Glomerular visceral epithelial cell (primary cell): ENCODE results near the gene TPST2.
A peak's percentile ranks its signal among the peaks of the same experiment; 100 is the strongest.

ENCODE experiments used
- DNase-seq: peaks from one replicate; pipeline ENCODE4 v3.0.0-alpha.2; 2016; ENCODE audit errors: extremely low spot score

TPST2 gene

DNA sequence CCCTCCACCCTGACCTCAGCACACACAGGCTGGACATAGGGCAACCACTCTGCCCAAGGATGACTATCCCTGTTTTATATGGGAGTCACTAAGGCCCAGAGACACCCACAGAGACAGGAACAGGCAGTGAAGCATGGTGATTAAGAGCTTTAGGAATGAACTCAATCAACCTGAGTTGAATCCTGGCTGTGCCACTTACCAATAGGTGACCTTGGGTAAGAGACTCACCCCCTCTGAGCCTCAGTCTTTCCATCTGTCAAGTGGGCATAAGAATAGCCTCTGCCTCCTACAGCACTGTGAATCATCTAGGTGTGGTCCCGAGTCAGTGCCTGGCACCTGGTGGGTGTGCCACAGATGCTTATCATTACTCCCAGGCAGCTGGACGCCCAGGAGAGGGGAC lies 21.1 kb upstream of the TPST2 start:
- DNase-seq = peak; percentile 60

DNA sequence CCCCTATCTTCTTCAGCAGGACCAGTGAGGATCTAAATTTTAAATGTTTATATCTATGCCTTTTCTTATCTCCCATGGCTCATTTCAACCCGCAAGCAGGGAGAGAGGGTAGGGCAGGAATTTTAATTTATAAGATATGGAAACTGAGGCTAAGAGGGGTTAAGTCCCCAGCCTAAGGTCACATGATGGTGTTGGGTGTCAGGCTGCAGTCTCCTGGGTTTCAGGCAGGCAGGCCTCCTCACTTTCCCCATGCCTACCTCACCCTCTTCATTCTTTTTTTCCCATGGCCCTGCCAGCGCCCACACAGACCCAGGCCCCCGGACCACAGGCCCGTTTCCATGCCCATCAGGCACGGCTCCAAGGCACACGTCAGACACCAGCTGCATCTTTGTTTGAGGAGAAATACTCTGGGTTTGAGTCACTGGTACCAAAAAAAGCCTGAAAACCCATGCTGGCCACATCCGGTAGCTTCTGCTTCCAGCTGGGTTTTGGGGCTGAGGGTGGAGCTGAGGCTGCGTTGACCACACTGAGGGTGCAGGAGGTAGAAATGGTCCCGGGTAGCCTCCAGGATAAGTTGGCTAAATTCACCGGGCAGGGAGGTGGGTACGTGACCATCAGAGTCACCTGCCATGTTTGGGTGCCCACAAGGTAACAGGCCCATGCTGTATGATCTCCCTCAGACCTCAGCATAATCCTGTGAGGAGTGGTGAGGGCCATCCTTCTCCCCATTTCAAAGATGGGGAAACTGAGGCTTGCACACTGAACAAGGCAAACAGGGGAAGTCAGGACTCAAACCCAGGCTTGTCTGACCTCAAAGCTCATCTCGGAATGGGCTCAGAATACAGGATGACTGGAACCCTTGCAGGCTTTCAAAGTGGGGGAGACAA lies 20.4 kb upstream of the TPST2 start:
- DNase-seq = peak; percentile 96

DNA sequence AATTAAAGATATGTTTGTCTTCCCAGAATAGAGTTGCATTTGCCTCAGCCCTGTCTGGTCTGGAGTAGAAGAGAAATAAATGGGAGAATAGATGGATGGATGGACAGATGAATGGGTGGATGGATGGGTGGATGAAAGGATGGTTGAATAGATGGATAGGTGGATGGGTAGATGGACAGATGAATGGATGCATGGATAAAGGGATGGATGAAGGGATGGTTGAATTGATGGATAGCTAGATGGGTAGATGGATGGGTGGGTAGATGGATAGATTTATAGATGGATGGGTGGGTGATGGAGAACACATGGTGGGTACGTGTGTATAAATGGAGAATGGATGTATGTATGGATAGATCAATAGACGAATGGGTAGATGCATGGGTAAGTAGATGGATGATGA lies 19.4 kb upstream of the TPST2 start:
- DNase-seq = no peak

- no peak for DNase-seq
These were observed 18.2 kb upstream of the TPST2 start for GRCh38 chr22:26608129-26608528.

DNA sequence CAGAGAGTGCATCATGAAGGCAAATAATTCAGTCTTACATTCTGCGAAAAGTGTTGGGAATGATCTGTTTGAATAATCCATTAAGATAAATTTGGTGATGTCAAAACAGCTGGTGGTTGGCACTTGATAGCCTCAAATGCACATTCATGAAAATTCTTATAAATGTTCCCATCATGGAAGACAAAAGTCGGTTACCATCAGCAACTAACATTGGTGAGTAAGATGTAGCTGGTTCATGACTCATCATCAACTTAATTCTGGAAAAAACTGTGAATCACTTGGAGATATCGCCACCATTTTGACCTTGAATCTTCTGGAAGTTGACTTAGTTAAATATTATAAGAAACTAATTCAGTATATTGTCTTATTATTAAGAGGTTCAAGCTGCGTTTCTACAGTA lies 16.7 kb upstream of the TPST2 start:
- DNase-seq = peak; percentile 45

GRCh38 chr22:26604368-26604767 lies 14.4 kb upstream of the TPST2 start:
- DNase-seq = no peak

GRCh38 chr22:26602127-26602526 lies 12.2 kb upstream of the TPST2 start:
- DNase-seq = no peak

- DNase-seq = no peak
These were observed 11.8 kb upstream of the TPST2 start for GRCh38 chr22:26601726-26602125.

- DNase-seq = no peak
These were observed 9.6 kb upstream of the TPST2 start for GRCh38 chr22:26599505-26599904.

DNA sequence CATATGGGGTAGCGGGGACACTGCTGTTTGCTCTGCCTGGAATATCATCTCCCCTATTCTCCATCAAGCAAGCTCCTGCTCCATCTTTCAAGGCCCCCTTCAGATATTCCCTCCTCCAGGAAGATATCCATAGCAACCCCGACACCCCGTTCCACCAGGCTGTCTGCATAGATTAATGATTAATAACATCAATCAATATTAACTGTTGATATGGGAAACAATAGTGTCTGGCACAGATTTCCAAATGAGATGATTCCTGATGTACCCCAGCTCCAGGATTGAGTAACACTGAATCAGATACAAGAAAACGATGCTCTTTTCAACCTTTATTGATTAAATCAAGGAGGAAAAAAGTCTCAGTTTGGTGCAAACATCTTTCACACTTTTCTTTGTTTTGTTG lies 7.5 kb upstream of the TPST2 start:
- no peak for DNase-seq

GRCh38 chr22:26597026-26597425 lies 7.1 kb upstream of the TPST2 start:
- DNase-seq = no peak

DNA sequence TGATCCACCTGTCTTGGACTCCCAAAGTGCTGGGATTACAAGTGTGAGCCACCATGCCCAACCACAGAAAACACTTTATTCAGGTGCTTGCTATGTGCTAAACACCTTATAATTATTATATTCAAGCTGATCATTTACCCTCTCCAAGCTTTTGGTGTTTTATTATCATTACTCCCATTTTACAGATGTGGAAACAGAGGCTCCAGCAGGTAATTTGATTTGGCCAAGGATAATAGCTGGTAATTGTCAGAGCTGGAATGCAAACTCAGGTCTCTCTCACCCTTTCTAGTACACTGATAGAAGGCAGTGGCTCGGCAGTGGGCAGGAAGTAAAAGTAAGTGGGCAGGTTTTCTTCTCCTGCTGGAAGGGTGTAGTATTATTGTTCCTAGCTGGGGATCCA lies 3.8 kb upstream of the TPST2 start:
- DNase-seq = no peak

- no peak for DNase-seq
These were observed 2.5 kb upstream of the TPST2 start for GRCh38 chr22:26592421-26592891.

DNA sequence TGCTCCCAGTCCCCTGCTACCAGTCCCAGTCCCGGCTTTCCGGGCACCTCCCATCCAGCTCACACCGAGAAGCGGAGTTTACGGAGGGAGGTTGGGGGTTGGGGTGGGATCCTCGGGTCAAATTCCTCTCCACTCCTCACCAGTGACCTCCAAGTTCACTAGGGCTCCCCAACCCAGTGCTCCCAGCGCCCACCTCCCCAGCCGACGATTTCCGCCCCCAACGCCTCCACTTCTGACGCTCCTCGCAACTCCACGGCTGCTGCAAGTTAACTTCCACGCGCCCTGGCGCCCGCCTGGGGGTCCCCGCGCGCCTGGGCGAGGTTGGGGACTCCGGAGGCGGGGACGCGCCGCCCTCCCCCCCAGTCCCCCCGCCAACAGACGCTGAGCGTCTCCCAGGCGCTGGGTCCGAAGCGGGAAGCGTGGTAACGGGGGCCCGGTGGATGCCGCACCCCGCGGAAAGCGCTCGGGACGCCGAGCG lies 526 bp downstream of the TPST2 start:
- DNase-seq = peak; percentile 34

DNA sequence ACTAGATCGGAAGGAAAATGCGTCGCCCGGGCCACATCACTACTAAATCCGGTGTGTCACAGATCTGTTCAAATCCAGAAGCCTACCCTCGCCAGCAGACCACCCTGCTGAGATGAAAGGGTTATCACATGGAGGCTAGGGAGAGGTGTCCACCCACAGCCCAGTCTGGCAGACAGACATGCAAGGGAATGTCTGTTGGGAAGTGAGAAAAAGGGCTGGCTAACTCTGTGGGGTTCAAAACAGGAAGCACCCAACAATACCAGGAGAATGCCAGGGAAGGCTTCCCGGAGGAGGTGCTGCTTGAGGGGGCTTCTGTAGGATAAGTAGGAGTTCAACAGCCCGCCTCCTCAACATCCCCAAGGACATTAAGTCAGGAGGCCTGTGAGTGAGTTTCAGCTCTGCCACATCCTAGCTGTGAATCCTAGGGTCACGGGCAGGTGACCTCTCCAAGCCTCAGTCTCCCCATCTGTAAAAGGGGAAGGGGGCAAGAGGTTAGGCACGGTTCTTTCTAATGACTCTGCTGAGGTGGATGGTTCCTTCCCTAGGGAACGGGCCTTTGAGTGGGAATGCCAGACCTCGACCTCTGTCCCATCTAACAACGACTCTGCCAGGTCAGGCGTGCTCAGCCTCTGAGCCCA lies 1.1 kb downstream of the TPST2 start:
- no peak for DNase-seq

- no peak for DNase-seq
These were observed 1.8 kb downstream of the TPST2 start for GRCh38 chr22:26587991-26588613.

GRCh38 chr22:26586556-26587325 lies 3.2 kb downstream of the TPST2 start:
- DNase-seq = no peak

DNA sequence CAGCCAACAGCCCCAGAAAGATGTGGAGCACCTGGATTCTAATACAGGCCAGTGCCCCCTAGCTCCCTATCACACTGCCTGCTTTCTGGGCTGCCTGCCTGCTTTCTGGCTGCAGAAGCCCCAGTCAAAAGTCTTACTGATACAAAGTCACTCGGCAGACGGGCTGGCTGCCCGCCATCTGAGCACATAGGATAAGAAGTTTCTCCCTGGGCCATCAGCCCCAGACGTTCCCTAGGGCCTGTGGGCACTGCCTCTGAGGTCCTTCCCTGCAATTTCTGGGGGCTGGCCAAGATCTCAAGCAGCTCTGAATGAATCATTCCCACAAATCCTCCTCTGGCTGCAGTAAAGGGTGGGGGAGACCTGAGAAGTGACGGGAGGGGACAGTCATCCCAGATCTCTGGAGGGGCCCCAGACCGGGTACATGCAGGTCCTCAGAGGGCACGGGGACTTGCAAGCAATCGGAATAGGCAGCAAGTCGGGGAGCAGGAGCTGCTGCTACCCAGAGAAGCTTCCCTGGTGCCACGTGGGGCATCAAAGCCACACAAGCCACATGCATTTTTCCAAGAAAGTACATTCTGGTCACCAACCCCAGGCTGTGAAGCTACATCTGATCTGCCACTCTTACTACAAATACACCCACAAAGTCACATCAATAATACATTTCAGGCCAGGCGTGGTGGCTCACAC lies 4.7 kb downstream of the TPST2 start:
- DNase-seq = peak; percentile 93

DNA sequence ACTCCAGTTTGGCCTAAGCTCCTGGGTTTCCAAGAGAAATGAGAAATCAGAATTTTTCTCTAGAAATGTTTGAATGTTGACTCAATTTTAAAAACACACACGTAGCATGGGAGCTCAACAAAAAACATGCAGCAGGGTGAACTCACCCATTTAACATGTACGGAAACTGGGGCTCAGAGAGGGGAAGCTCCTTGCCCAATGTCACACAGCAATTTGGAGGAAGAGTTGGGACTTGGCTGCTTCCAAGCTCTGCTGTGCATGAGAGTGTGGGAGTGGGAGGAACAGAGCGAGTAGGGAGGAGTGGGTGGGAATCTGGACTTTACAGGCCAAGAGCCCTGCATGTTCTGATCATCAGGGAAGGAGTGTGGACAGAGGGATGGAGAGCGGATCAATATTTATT lies 5.9 kb downstream of the TPST2 start:
- DNase-seq = no peak

- no peak for DNase-seq
These were observed 8.2 kb downstream of the TPST2 start for GRCh38 chr22:26581633-26582168.

DNA sequence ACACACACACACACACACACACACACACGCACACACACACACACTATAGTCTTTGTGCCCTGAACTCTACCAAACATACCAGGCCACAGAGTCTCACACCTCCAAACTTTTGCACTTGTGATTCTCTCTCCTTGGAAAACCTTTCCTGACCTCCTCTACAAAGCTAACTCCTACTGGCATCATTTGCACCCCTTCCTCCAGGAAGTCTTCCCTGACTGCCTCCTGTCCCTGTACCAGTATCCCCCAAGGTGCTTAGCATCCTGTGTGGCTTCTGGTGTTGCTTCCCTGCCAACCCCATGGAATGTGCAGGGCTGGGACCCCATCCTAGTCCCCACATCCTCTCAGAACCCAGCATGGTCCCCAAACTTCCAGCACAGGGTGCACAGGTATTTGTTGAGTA lies 8.9 kb downstream of the TPST2 start:
- no peak for DNase-seq
